ENCODE measurements around the gene ZNF430.
A peak's percentile ranks its signal among the peaks of the same experiment; 100 is the strongest.

ZNF430 gene

DNA sequence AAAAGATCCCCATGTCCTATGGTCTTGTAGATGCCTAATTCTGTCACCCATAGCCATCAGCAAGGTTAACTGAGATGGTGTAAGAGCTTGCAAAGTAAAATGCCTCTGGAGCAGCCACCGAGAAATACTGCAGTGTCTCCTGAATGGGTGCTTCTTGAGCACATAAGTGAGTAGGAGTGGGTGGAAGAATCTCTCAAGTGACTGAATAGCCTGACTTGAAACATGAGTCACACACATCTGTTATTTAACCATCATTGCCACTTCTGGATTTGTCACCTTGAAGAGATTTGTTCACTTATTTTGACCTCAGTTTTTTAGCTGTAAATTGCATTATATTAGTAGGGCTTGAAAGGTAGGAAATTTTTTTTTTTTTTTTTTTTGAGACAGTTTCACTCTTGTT, 63.9 kb downstream of the ZNF430 start (continued):
- TF ChIP-seq POU6F1 (CRISPR knock-in tag; IDR thresholded peaks at IDR 0.05; ENCODE audit: borderline replicate concordance, low read depth): no peak

- no peak for ATAC-seq
Measured at GRCh38 chr19:21087871-21088270, 67.4 kb downstream of the ZNF430 start.

DNA sequence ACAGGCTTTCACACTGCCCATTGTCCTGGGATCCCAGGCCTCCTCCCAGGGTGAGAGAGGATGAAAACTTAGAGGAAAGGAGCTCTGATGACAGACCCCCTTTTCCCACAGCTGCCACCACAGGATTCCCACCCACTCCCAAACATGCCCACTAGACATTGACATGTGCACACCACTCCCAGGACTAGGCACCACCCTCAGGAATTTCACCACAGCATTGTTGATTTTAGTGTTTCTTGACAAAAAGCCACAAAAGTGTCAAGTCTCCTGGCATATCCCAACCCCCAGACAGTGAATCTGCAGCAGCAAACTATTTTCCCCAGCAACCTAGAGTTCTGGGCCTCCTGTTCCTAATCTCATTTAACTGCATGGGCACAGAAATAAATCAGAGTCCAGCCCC, 71.7 kb downstream of the ZNF430 start:
- ATAC-seq: peak; percentile 49
- TF ChIP-seq TSHZ2 (CRISPR knock-in tag; IDR thresholded peaks at IDR 0.05) (no peak), ZNF565 (CRISPR knock-in tag; conservative IDR thresholded peaks at IDR 0.05; ENCODE audit: low read depth) (no peak), CREB5 (CRISPR knock-in tag; IDR thresholded peaks at IDR 0.05; ENCODE audit: low read depth) (no peak), TOX (CRISPR knock-in tag; IDR thresholded peaks at IDR 0.05; ENCODE audit: borderline replicate concordance) (no peak)

More at GRCh38 chr19:21087871-21088270, 67.4 kb downstream of the ZNF430 start:
- TF ChIP-seq RARB (CRISPR knock-in tag; IDR thresholded peaks at IDR 0.05): no peak
- TF ChIP-seq ZFP3 (CRISPR knock-in tag; IDR thresholded peaks at IDR 0.05): no peak
- no peak for TF ChIP-seq SNAI2 (CRISPR knock-in tag; IDR thresholded peaks at IDR 0.05)
- TF ChIP-seq PPARA (CRISPR knock-in tag; IDR thresholded peaks at IDR 0.05; ENCODE audit: borderline replicate concordance): no peak
- TF ChIP-seq ZFP30 (CRISPR knock-in tag; IDR thresholded peaks at IDR 0.05): no peak
- no peak for TF ChIP-seq ZC3H10 (CRISPR knock-in tag; IDR thresholded peaks at IDR 0.05)
- no peak for TF ChIP-seq BACH2 (CRISPR knock-in tag; IDR thresholded peaks at IDR 0.05; ENCODE audit: borderline replicate concordance)
- no peak for TF ChIP-seq OSR1 (CRISPR knock-in tag; IDR thresholded peaks at IDR 0.05)
- no peak for TF ChIP-seq ZNF70 (CRISPR knock-in tag; IDR thresholded peaks at IDR 0.05)
- no peak for TF ChIP-seq CREB5 (CRISPR knock-in tag; IDR thresholded peaks at IDR 0.05; ENCODE audit: low read depth)
- no peak for TF ChIP-seq ISL1 (CRISPR knock-in tag; IDR thresholded peaks at IDR 0.05)
- no peak for TF ChIP-seq TCF4 (CRISPR knock-in tag; IDR thresholded peaks at IDR 0.05; ENCODE audit: borderline replicate concordance)
- TF ChIP-seq TOX (CRISPR knock-in tag; IDR thresholded peaks at IDR 0.05; ENCODE audit: borderline replicate concordance): no peak
- no peak for TF ChIP-seq CSRNP3 (CRISPR knock-in tag; IDR thresholded peaks at IDR 0.05)
- no peak for TF ChIP-seq ARNTL (CRISPR knock-in tag; IDR thresholded peaks at IDR 0.05; ENCODE audit: borderline replicate concordance, low read depth)
- TF ChIP-seq, protein P1, sequence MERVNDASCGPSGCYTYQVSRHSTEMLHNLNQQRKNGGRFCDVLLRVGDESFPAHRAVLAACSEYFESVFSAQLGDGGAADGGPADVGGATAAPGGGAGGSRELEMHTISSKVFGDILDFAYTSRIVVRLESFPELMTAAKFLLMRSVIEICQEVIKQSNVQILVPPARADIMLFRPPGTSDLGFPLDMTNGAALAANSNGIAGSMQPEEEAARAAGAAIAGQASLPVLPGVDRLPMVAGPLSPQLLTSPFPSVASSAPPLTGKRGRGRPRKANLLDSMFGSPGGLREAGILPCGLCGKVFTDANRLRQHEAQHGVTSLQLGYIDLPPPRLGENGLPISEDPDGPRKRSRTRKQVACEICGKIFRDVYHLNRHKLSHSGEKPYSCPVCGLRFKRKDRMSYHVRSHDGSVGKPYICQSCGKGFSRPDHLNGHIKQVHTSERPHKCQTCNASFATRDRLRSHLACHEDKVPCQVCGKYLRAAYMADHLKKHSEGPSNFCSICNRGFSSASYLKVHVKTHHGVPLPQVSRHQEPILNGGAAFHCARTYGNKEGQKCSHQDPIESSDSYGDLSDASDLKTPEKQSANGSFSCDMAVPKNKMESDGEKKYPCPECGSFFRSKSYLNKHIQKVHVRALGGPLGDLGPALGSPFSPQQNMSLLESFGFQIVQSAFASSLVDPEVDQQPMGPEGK (CRISPR knock-in tag; IDR thresholded peaks at IDR 0.05; ENCODE audit: borderline replicate concordance): no peak

Measured in SK-N-SH treated with all-trans-retinoic acid at 6 μM for 48 hours (cell line).